NT2/D1 (cell line): Measurements from ENCODE around the gene CTNNA2.
"Not testable (repeated sequence)": the region's sequence is repeated elsewhere in the genome, so short reads cannot be mapped to it uniquely, and the experiment has no call there.

Experiments
- SUZ12 ChIP-seq: IDR thresholded peaks from 2 replicates; pipeline ENCODE4 v1.6.1; 2011; ENCODE audit not compliant: insufficient read length, insufficient read depth; ENCODE audit errors: extremely low read depth
- YY1 ChIP-seq: IDR thresholded peaks from 2 replicates; pipeline ENCODE4 v1.6.1; 2011; ENCODE audit not compliant: insufficient read length, insufficient read depth
- ZNF274 ChIP-seq: IDR thresholded peaks from 2 replicates; pipeline ENCODE4 v1.6.1; 2011; ENCODE audit warnings: mild to moderate bottlenecking, low read depth, low read length

- not testable (repeated sequence) for TF ChIP-seq ZNF274, SUZ12, YY1
Observed at GRCh38 chr2:80098503-80098902, 585.7 kb downstream of the CTNNA2 start.
